ENCODE measurements around the gene CHD6. TPM values are rescaled to one million over a fixed set of nuclear protein-coding genes. Genes with fewer than 3 reads are reported as not detected.

The CHD6 gene
- 10 to 100 TPM; 32.5 to 37.7 (median 35.0) TPM for total RNA-seq

DNA sequence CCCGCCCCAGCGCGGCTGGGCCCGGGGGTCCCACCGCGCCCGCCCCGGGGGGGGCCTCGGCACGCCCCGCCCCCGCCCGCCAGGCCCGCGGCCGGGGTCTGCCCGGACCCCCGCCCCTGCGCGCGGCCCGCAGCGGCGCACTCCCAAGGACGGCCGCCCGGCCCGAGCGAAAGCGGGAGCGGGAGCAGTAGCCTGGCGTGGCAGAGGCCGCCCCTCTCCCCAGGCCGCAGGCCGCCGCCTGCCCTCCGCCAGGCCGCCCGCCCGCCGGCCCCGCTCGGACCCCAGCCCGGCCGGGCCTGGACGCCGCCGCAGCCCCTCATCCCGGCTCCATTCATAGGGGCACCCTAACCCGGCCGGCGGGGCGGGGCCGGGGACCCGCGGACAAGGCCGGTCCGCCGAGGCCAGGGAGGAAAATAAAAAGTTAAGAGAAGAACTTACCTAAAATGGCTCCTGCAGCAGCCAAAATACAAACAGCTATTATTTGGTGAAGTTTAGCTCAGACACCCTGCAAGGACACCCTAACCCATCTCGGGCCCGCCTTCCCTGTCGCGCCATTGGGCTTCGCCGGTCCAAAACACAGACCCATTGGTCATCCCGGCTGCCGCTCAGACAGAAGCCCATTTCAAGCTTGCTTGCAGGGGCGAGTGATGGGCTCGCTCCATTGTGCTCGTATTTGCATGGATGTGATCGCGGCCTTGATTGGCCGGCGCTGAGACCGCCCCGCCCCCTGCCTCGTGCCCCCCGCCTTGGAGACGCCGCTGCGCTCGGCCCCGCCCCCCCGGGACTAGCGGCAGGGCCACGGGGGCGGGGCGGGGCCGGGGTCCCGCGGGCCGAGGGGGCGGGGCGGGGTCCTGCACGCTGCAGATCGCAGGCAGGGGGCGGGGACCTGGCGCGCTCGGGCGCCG lies at the start of gene CHD6:
Gene CHD6 (minus strand): TSS at position 476 of the 905 bp plus-strand sequence. CDS start 67,040 bp downstream, outside the sequence.
- under 1% methylated on average over 26 of the region's 102 CpGs for WGBS
- H3K27me3 ChIP-seq = no peaks in the 10 kb centered on the region

DNA sequence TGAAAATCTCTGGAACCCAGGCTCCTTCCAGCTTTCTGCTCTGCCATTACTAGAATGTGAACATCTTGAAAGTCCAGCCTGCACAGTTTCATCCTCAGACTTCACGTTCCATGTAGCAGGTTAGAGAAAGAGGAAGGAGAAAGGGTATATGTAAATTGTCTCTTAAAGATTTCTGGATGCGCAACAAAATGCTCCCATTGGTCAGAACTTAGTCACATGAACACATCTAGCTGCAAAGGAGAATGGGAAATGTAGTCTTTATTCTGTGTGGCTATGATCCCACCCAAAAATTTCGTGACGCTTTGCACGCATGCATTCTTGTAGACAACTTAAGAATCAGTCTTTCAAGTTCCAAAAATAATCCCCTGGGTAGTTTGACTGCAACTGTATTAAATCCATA lies 46.4 kb upstream of the CHD6 start:
- H3K36me3 ChIP-seq = no peaks in the 10 kb centered on the region
- H3K4me3 ChIP-seq = no peak overlapping the region
- WGBS = 47% methylated on average over 5 of the region's 5 CpGs
- H3K27ac ChIP-seq (replicated peaks in 1 of 4) = no peak overlapping the region
- H3K27me3 ChIP-seq = no peaks in the 10 kb centered on the region
- H3K4me1 ChIP-seq = no peaks in the 10 kb centered on the region
- no peak for TF ChIP-seq EP300 (IDR thresholded peaks at IDR 0.05)
- TF ChIP-seq POLR2AphosphoS5 (IDR thresholded peaks at IDR 0.05) = no peak
- TF ChIP-seq POLR2A (IDR thresholded peaks at IDR 0.05; ENCODE audit: low read depth) = no peak
- no peak for TF ChIP-seq CTCF (IDR thresholded peaks at IDR 0.05)
- intact Hi-C loops (cut with DNase I) = no loop called here
- H3K9me3 ChIP-seq = peaks cover 0 to 4% (median 0%) of the 10 kb centered on the region in 4 donors
- no peak for DNase-seq (ENCODE audit: extremely low spot score)

More for the DNA sequence above, at the start of gene CHD6:
- intact Hi-C loops (cut with DNase I) = loop anchor here (5.0 kb wide), 1 partner anchor 74 kb away; no protein-coding TSS in a partner anchor
- H3K27ac ChIP-seq (replicated peaks in 1 of 4) = peak within 1 kb of the TSS; percentile 82 to 89 (median 86)
- H3K36me3 ChIP-seq = no peaks in the 10 kb centered on the region
- H3K4me3 ChIP-seq = peak within 1 kb of the TSS; percentile 71 to 96 (median 80)
- TF ChIP-seq CTCF (IDR thresholded peaks at IDR 0.05) (no peak), POLR2AphosphoS5 (IDR thresholded peaks at IDR 0.05) (peak; percentile 64 to 74), POLR2A (IDR thresholded peaks at IDR 0.05; ENCODE audit: low read depth) (no peak), EP300 (IDR thresholded peaks at IDR 0.05) (no peak)
- DNase-seq (ENCODE audit: extremely low spot score) = peak; percentile 100
- H3K9me3 ChIP-seq = no peaks in the 10 kb centered on the region
- peaks cover 22 to 51% (median 40%) of the 10 kb centered on the region in 4 donors for H3K4me1 ChIP-seq

DNA sequence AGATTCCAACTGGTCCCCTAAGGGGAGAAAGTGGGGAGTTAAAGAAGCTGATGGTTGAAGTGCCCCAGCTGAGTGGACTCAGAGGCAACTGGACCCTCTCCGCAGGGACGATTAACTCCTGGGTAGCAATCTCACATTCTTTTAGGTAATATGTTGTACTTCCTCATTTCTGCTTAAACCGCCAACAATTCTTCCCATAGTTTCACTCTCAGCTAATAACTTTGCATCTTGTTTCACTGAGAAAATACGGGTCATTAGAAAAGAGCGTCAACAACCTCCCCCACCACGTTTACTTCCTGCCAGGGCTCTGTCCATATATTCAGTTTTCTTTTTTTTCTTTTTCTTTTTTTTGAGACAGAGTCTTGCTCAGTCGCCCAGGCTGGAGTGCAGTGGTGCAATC lies 39.5 kb upstream of the CHD6 start:
- DNase-seq (ENCODE audit: extremely low spot score) = no peak
- H3K4me3 ChIP-seq = no peak overlapping the region
- H3K4me1 ChIP-seq = no peaks in the 10 kb centered on the region
- no peaks in the 10 kb centered on the region for H3K27me3 ChIP-seq
- intact Hi-C loops (cut with DNase I) = no loop called here
- no peak overlapping the region for H3K27ac ChIP-seq (replicated peaks in 1 of 4)
- TF ChIP-seq POLR2A (IDR thresholded peaks at IDR 0.05; ENCODE audit: low read depth) (no peak), POLR2AphosphoS5 (IDR thresholded peaks at IDR 0.05) (no peak), CTCF (IDR thresholded peaks at IDR 0.05) (no peak), EP300 (IDR thresholded peaks at IDR 0.05) (no peak)
- H3K36me3 ChIP-seq = no peaks in the 10 kb centered on the region
- H3K9me3 ChIP-seq = no peaks in the 10 kb centered on the region
- 75% methylated on average over 7 of the region's 7 CpGs for WGBS

DNA sequence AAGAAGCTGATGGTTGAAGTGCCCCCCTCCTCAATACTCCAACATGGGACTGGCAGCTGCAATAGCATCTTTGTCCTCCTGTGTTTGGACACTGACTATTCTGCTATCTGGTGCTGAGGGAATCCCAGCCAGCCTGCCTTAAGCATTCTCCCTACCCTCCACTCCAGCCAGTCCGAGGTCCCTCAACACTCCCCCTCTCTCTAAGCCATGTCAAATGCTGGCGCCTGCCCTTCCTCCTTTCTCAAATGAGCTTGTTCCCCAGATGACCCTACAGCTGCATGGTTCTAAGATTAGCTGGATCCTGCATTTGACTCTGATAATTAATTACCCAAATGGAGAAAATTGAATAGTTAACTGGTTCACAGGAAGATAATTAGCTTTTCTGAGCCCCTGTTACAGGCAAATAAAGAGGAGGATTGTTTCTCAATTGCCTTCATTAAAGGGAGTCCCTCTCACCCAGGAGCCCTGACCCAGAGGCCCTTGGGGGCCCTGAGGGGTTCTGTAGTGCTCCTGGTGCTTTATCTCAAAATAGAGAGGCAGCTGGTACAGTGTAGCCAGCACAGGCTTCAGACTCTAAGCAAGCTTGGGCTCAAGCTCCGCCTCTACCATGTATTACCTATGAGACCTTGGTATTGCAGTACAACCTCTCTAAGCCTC lies 37.9 kb upstream of the CHD6 start:
- WGBS = 56% methylated on average over 3 of the region's 3 CpGs
- no peak for DNase-seq (ENCODE audit: extremely low spot score)
- intact Hi-C loops (cut with DNase I) = no loop called here

More for the DNA sequence above, 37.9 kb upstream of the CHD6 start:
- TF ChIP-seq POLR2A (IDR thresholded peaks at IDR 0.05; ENCODE audit: low read depth) (no peak), POLR2AphosphoS5 (IDR thresholded peaks at IDR 0.05) (no peak), CTCF (IDR thresholded peaks at IDR 0.05) (no peak), EP300 (IDR thresholded peaks at IDR 0.05) (no peak)
- Histone ChIP-seq H3K36me3 (no peaks in the 10 kb centered on the region), H3K4me3 (no peak overlapping the region), H3K27me3 (no peaks in the 10 kb centered on the region), H3K9me3 (no peaks in the 10 kb centered on the region), H3K27ac (replicated peaks in 1 of 4) (no peak overlapping the region), H3K4me1 (no peaks in the 10 kb centered on the region)

Measured in esophagus muscularis mucosa (tissue), 4 donors.